ENCODE results near the gene DNAJC13. TPM values are rescaled to one million over a fixed set of nuclear protein-coding genes. Genes with fewer than 3 reads are reported as not detected.

DNAJC13 gene
- total RNA-seq: 33.4 and 43.1 TPM in 2 replicates

GRCh38 chr3:132416807-132417694 lies at the start of gene DNAJC13:
Gene DNAJC13, plus strand, starts transcription at chr3:132417502. Its CDS starts 17,049 bp downstream, at chr3:132434551.

Other genes starting within 250 kb of the DNAJC13 start
- gene ACP3, start 100.1 kb upstream of the DNAJC13 start, total RNA-seq: 9.5 and 9.7 TPM in 2 replicates
- 0.35 and 0.58 TPM in 2 replicates for gene ACKR4, start 179.8 kb downstream of the DNAJC13 start, total RNA-seq
- gene ACAD11, start 242.3 kb downstream of the DNAJC13 start, total RNA-seq: 16.4 and 30.8 TPM in 2 replicates
- 20.2 and 42.9 TPM in 2 replicates for gene UBA5, start 242.8 kb downstream of the DNAJC13 start, total RNA-seq

Data from myometrial cell (primary cell).